HepG2 (cell line): ENCODE results near the gene GGNBP2. TPM values are rescaled to one million over a fixed set of nuclear protein-coding genes. Genes with fewer than 3 reads are reported as not detected.

Experiments used
- AKNA ChIP-seq: sonication (generic); formaldehyde crosslinking; IDR thresholded peaks from 2 replicates; pipeline ENCODE4 v1.4.0; 2020; ENCODE audit warnings: missing genetic modification reagents, borderline replicate concordance
- CC2D1A ChIP-seq: sonication (generic); formaldehyde crosslinking; IDR thresholded peaks from 2 replicates; pipeline ENCODE4 v1.8.1; 2023; ENCODE audit warnings: mild to moderate bottlenecking, missing genetic modification reagents
- GATAD1 ChIP-seq: IDR thresholded peaks from 2 replicates; pipeline ENCODE4 v1.6.1; 2016; ENCODE audit warnings: missing genetic modification reagents, missing compliant biosample characterization
- GMEB2 ChIP-seq: IDR thresholded peaks from 2 replicates; pipeline ENCODE4 v1.6.1; 2016; ENCODE audit warnings: missing biosample characterization, missing genetic modification reagents, low read depth
- GPN1 ChIP-seq: sonication (generic); formaldehyde crosslinking; IDR thresholded peaks from 2 replicates; pipeline ENCODE4 v1.5.1; 2020; ENCODE audit warnings: missing genetic modification reagents, borderline replicate concordance
- NAIF1 ChIP-seq: sonication (generic); formaldehyde crosslinking; IDR thresholded peaks from 2 replicates; pipeline ENCODE4 v1.5.0; 2020; ENCODE audit warnings: mild to moderate bottlenecking, missing genetic modification reagents, borderline replicate concordance
- PLRG1 ChIP-seq: fragments of 450-650 bp; conservative IDR thresholded peaks from 2 replicates; pipeline ENCODE4 v1.6.1; 2016
- SALL1 ChIP-seq: sonication (generic); formaldehyde crosslinking; IDR thresholded peaks from 2 replicates; pipeline ENCODE4 v1.8.0; 2022; ENCODE audit warnings: mild to moderate bottlenecking, missing genetic modification reagents
- SMAD9 ChIP-seq: sonication (generic); formaldehyde crosslinking; IDR thresholded peaks from 2 replicates; pipeline ENCODE4 v1.5.1; 2020; ENCODE audit warnings: mild to moderate bottlenecking, missing genetic modification reagents
- TFAP4 ChIP-seq: sonication (generic); IDR thresholded peaks from 2 replicates; pipeline ENCODE4 v1.6.1; 2016; ENCODE audit warnings: low read depth, borderline replicate concordance
- ZKSCAN1 ChIP-seq: fragments of 150-350 bp; IDR thresholded peaks from 2 replicates; pipeline ENCODE4 v1.6.1; 2014; ENCODE audit warnings: low read length
- ZNF235 ChIP-seq: sonication (generic); formaldehyde crosslinking; IDR thresholded peaks from 2 replicates; pipeline ENCODE4 v1.8.1; 2023; ENCODE audit warnings: mild to moderate bottlenecking, missing genetic modification reagents, borderline replicate concordance
- ZNF501 ChIP-seq: sonication (generic); formaldehyde crosslinking; IDR thresholded peaks from 2 replicates; pipeline ENCODE4 v1.5.1; 2020; ENCODE audit warnings: mild to moderate bottlenecking, moderate library complexity, missing genetic modification reagents
- ZNF646 ChIP-seq: sonication (generic); formaldehyde crosslinking; IDR thresholded peaks from 2 replicates; pipeline ENCODE4 v1.9.0; 2021; ENCODE audit warnings: mild to moderate bottlenecking, missing genetic modification reagents
- polyA plus RNA-seq, 8 experiments: library from polyadenylated mRNA; depleted of rRNA in 3 of 8; stranded (reverse) in 7 of 8; unstranded in 1 of 8; fragments of >200 nt; fragmentation: Illumina TruSeq in 4 of 8; extraction: Trizol in 4 of 8; gene quantifications; 2 replicates each; pipeline versions ENCODE4 v1.2.1 to v1.2.3, GENCODE V29; 2011 to 2016; ENCODE audit warnings: low read depth in 4 of 8, missing spikeins in 1 of 8, mixed read lengths in 1 of 8; ENCODE audit not compliant: insufficient read depth in 1 of 8
- total RNA-seq, 5 experiments: library from RNA; depleted of rRNA; stranded (reverse); fragments of >200 nt; fragmentation: Illumina TruSeq; extraction: Trizol; gene quantifications; 2 replicates each; pipeline ENCODE4 v1.2.3, GENCODE V29; 2016; ENCODE audit warnings: low read depth in 1 of 5

The GGNBP2 gene
- total and polyA plus RNA-seq, 2 of the 13 experiments (the other 11 are each of a cell fraction or from before 2014, with no cell fraction given) = 53.3 to 84.2 TPM

- peak; percentile 16; the same call in 1 of the 2 replicates for TF ChIP-seq ZNF646 (CRISPR knock-in tag)
- no peak for TF ChIP-seq AKNA (CRISPR knock-in tag)
- TF ChIP-seq PLRG1 = no peak
- no peak for TF ChIP-seq ZNF235
- TF ChIP-seq GMEB2 (CRISPR knock-in tag) = peak; percentile 66; the same call in 1 of the 2 replicates
- no peak for TF ChIP-seq SMAD9 (CRISPR knock-in tag)
- TF ChIP-seq GATAD1 (CRISPR knock-in tag) = peak; percentile 92
- peak; percentile 56; the same call in 1 of the 2 replicates for TF ChIP-seq ZKSCAN1
- peak; percentile 53; the same call in 1 of the 2 replicates for TF ChIP-seq ZNF501
- peak; percentile 47; the same call in 1 of the 2 replicates for TF ChIP-seq SALL1 (CRISPR knock-in tag)
- no peak for TF ChIP-seq NAIF1 (CRISPR knock-in tag)
- TF ChIP-seq GPN1 = peak; percentile 30; the same call in 1 of the 2 replicates
- TF ChIP-seq TFAP4 = peak; percentile 90; the same call in 1 of the 2 replicates
- no peak for TF ChIP-seq CC2D1A
These were observed 1.0 kb downstream of the GGNBP2 start (continued) for GRCh38 chr17:36545465-36546417.
